Stimulated activated CD8-positive, alpha-beta memory T cell treated with anti-CD3 and anti-CD28 coated beads, Interleukin-12 subunit alpha, Interleukin-12 subunit beta, amount 100 ng/mL, for 1 hour (primary cell): ENCODE data around the gene SLC7A5.
"Not testable (repeated sequence)": the region's sequence is repeated elsewhere in the genome, so short reads cannot be mapped to it uniquely, and the experiment has no call there.

Experiments
- DNase-seq: peaks from one replicate; pipeline ENCODE4 v3.0.0-alpha.2; 2020; ENCODE audit warnings: low read depth

SLC7A5 gene

GRCh38 chr16:87869061-87869878 lies at the start of gene SLC7A5:
SLC7A5 (minus strand) TSS chr16:87869507; CDS start chr16:87869422, 85 bp downstream.
- peak; percentile 74 for DNase-seq

- no peak for DNase-seq
Measured at GRCh38 chr16:87918338-87918737, 49.0 kb upstream of the SLC7A5 start.

- no peak for DNase-seq
Measured at GRCh38 chr16:87917503-87917902, 48.2 kb upstream of the SLC7A5 start.

- no peak for DNase-seq
Measured at GRCh38 chr16:87914812-87915211, 45.5 kb upstream of the SLC7A5 start.

- DNase-seq: not testable (repeated sequence)
Measured at GRCh38 chr16:87914021-87914725, 44.9 kb upstream of the SLC7A5 start.

- DNase-seq: not testable (repeated sequence)
Measured at GRCh38 chr16:87912691-87913090, 43.4 kb upstream of the SLC7A5 start.

DNA sequence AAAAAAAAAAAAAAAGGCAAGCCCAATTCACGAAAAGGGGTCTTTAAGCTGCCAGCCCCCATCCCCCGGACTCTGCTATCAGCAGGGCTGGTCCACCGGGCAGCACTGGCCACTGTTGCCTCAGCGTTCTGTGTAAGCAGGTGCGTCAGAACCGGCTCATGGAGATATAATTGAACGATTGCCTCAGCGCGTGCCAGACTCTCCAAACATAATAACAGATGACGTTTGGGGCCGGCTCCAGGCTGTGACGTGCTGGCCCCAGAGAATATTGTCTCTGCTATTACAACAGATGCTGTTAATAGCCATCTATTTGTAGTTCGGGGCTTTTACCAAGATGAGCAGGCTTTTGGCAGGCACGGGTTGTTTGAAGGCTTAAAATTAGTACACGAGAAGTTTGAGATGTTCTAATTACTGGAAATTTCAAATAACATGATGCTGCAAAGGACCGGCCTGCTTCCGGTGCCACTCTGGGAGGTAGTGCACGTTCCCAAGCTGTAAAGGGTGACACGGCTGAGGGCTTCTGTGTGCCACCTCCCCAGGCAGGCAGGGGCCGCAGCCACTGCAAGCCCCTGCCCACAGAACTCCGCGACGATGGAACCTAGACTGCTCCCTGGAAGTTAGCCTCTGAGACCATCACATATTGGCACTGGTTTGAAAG lies 41.9 kb upstream of the SLC7A5 start:
- DNase-seq: not testable (repeated sequence)

DNA sequence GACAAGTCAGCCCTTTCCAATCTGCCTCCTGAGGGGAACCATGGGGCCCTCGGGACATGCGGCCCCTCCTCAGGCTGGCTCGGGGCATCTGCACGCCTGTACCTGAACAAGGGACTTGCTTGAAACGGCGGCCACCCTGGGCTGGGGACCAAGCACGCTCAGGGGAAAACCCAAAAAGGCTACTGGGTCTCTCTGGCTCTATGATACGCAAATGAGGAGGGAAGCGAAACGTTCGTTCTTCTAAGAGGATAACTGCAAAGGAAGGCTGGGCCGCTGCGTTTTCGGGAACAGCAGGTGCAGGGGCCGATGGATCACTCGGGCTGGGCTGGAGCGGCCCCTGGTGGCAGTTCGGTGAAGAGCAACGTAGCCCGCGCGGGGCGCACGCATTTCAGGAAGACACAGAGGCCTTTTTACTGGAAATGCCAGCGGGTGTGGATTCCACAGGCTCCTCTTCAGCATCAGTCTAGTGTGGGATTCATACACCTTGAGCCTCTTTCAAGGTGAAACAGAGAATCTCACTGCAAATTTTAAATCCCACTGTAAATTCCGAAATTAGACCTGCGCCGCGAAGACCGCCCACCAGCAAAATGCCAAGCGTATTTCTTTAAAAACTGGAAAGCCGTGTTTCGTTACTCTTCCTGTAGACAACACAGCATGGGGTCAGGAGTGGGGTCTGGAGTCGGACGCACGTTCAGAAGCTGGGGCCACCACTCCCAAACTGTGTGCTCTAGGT lies 40.1 kb upstream of the SLC7A5 start:
- DNase-seq: peak; percentile 73

DNA sequence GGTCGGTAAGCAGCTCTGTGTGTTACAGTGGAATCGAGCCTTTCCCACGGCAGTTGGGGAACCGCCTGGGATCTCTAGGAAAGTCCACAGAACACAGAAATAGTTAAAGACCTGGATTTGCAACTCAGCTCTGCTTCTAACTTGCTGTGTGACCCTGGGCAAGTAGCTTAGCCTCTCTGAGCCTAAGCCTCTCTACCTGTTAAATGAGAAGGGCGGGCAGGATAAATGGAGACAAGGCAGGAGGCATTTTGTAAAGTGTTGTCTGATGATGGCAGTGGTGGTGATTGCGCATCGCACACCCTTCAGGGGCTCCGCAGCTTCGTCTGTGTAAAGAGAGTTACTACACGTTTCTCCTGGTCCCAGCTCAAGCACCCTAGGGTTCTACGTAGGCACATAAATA lies 38.8 kb upstream of the SLC7A5 start:
- DNase-seq: not testable (repeated sequence)

GRCh38 chr16:87905521-87905920 lies 36.2 kb upstream of the SLC7A5 start:
- DNase-seq: not testable (repeated sequence)

GRCh38 chr16:87904963-87905362 lies 35.7 kb upstream of the SLC7A5 start:
- DNase-seq: not testable (repeated sequence)

DNA sequence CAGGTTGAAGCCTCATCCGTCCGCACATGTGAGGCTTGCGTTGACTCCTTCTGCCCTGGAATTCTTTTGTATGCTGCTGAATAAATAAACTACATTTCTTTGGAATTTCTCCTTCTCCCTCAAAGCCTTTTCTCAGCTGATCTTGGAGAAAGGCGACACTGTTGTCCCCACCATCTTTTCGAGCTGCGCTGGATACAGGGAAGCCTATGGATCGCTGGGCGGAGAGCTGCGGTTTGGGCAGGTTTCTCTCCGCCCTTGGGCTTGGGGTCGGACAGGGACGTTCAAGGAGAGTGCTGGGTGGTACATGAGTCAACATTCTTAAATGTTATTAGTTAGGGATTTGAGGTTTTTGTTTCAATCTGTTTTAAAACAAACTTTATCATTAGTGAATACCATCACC lies 31.2 kb upstream of the SLC7A5 start:
- DNase-seq: not testable (repeated sequence)

DNA sequence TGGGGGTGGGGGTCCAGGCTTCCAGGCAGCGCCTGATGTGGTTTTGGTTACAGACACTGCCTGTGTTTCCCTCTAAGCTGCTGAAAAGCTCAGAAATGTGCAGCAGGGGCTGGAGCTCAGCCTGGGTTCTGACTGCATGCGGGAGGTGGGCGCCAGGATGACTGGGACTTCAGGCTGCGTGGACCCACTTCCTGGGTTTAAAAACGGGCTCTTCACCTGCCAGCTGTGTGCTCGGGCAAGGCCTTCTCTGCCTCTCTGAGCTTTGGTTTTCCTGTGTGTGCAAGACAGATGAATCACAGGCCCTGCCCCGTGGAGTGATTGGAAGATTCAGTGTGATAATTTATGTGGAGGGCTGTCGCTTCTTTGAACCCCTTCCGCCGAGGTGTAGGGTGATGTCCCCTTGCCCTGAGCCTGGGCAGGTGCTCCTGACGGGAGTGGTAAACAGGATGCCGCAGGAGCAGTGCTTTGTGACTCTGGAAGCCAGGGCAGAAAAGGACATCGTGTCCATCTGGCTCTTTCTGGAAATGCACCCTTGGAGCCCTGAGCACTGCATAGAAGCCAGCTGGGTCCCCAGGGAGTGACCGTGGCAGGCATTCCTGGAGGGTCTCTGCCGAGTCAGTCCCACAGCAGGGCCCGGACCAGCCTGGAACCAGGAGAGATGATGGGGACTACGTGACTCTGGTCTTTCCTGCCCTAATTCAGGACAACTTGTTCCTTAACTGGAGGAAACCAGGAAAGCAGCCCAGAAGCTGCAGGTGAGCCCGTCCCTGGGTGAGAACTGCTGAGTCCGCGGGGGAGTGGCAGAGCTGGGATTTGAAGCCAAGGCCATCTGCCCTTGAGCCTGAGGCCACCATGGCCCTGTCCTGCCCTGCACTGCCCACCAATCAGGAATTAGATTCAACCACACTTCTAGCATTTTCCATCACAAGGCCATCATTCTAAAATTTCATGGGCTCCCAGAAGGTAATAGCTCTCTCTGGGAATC lies 28.5 kb upstream of the SLC7A5 start:
- peak; percentile 33 for DNase-seq

DNA sequence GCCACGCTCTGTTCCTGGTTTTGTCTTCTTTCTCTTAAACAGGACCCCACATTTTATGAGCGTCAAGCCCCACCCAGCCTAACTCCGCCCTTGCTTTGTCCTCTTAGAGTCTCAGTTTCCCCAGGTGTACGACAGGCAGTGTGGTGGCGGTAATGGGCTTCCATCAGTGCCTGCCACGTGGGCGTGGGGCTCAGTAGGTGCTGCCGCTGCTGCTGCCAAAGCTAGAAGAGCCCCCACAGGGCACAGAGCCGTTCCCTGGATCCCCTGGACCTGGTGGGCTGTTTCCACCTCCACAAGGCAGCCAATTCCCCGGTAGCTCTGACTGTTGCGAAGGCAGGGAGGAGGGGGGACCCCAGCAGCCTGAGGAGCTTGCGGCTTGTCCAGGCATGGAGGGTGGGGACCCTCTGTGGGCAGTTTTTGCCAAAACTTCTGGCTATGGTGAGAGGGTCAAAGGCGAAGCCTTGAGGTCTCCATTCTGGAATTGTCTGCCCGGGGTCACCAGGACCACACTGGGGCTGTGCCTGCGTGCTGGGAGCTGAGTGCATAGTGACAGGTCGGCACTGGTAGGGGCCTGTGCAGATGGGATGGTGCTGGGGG lies 27.7 kb upstream of the SLC7A5 start:
- not testable (repeated sequence) for DNase-seq

DNA sequence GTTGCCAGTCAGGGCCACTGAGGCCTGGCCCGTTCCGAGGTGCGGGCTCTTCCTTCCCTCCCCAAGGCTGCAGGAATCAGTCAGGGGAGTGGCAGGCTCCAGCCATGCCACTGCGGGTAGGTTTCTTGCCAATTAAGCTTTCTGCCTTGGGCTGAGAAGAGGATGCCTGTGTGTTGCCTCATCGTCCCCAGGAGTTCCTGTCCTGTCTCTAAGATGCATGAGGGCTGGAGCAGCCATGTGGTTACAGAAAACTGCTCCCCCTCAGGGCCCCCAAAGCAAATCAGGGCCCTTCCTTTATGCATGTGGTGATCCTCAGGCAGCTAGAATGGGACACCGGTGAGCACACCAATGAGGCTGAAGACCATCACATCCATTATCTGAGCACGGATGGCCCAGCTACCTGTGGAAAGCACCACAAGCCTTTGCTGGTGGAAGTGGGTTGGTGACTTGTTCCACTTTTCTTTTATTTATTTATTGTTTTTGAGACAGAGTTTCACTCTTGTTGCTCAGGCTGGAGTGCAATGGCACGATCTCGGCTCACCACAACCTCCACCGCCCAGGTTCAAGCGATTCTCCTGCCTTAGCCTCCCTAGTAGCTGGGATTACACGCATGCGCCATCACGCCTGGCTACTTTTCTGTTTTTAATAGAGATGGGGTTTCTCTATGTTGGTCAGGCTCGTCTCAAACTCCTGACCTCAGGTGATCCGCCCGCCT lies 27.0 kb upstream of the SLC7A5 start:
- DNase-seq: not testable (repeated sequence)

- DNase-seq: peak; percentile 51
Measured at GRCh38 chr16:87895641-87896141, 26.4 kb upstream of the SLC7A5 start.

DNA sequence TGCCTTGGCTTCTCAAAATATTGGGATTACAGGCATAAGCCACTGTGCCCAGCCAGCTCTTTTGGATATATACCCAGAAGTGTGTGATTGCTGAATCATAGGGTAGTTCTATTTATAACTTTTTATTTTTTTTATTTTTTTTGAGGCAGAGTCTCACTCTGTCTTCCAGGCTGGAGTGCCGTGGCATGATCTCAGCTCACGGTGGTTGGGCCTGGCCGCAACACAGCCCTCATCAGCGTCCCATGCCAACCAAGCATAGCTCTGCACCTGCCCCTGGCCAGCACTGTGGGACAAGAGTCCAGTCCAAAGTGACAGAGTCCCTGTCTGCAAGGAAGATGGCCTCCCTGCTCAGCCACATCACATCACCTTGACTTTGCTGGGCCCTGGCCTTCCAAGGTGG lies 24.7 kb upstream of the SLC7A5 start:
- DNase-seq: not testable (repeated sequence)

DNA sequence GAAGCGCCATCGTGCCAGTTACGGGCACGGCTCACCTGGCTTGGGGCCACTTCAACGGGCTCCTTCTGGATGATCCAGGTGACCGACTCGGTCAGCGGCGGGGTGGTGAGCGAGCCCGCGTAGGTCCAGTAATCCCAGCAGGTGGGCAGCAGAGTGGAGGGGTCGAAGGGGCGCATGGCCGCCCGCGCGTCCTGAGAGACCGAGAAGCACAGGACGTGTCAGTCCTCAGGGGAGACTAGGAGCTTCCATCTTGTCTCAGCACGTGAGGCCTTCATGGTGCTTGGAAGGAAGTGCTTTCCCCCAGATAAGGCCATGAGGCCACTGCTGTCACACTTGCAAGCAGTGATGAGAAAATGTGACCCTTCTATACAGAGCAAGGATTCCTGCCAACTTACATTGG lies 22.5 kb upstream of the SLC7A5 start:
- DNase-seq: no peak

GRCh38 chr16:87889762-87890161 lies 20.5 kb upstream of the SLC7A5 start:
- DNase-seq: not testable (repeated sequence)
